Lower leg skin (tissue), 4 donors: ENCODE measurements around the gene EMC8. TPM values are rescaled to one million over a fixed set of nuclear protein-coding genes. Genes with fewer than 3 reads are reported as not detected.

Experiments
- DNase-seq, 2 donors: peaks; one replicate each; pipeline ENCODE4 v3.0.0-alpha.2; 2019; ENCODE audit warnings: low spot score in 2 of 2
- H3K4me3 ChIP-seq: fragments of 200-600 bp; sonication (generic); 2 replicates; pipeline ENCODE4 v1.5.1; 2017; ENCODE audit warnings: mild to moderate bottlenecking, low read depth; ENCODE audit not compliant: poor library complexity, severe bottlenecking
- CTCF ChIP-seq, 3 donors: fragments of 450-650 bp; IDR thresholded peaks; one replicate each; pipeline ENCODE4 v1.5.1; 2016; ENCODE audit warnings: antibody characterized with exemption in 3 of 3, mild to moderate bottlenecking in 3 of 3, moderate library complexity in 2 of 3
- POLR2A ChIP-seq, 2 donors: fragments of 450-650 bp; IDR thresholded peaks; one replicate each; pipeline ENCODE4 v1.6.1; 2016 to 2017; ENCODE audit warnings: antibody characterized with exemption in 2 of 2, mild to moderate bottlenecking in 1 of 2, moderate library complexity in 1 of 2
- WGBS, 2 donors: methylation state at CpG; one replicate each; pipeline ENCODE4 v1.1.5; 2018; 5-methylcytosine and 5-hydroxymethylcytosine counted together
- intact Hi-C: fragments of 100-400 bp; cut with DNase I; formaldehyde crosslinking; loops from one replicate; pipeline ENCODE4 v1.15.0; 2023; ENCODE audit warnings: low total_unique reads
- total RNA-seq, 4 donors: library from RNA; depleted of rRNA; stranded (reverse); fragments of >200 nt; gene quantifications; one replicate each; pipeline ENCODE4 v1.1.0, GENCODE V29; 2016

EMC8 gene
- total RNA-seq, 4 donors from 2014 or later: 15.5 to 27.5 (median 18.4) TPM

GRCh38 chr16:85781695-85782370 lies 17.5 kb downstream of the EMC8 start:
- H3K4me3 ChIP-seq: no peak overlapping the region
- no peak for DNase-seq
- no peak for TF ChIP-seq POLR2A (IDR thresholded peaks at IDR 0.05)
- no peak for TF ChIP-seq CTCF (IDR thresholded peaks at IDR 0.05)
- intact Hi-C loops: no loop called here
- WGBS, 2 donors: 70 to 71% methylated on average over 16 of the region's 16 CpGs

GRCh38 chr16:85781156-85781555 lies 18.2 kb downstream of the EMC8 start:
- TF ChIP-seq CTCF (IDR thresholded peaks at IDR 0.05): no peak
- TF ChIP-seq POLR2A (IDR thresholded peaks at IDR 0.05): no peak
- H3K4me3 ChIP-seq: no peak overlapping the region
- 88 to 89% methylated on average over 10 of the region's 10 CpGs for WGBS, 2 donors
- intact Hi-C loops: no loop called here
- no peak for DNase-seq

- intact Hi-C loops: no loop called here
- no peak for DNase-seq
- H3K4me3 ChIP-seq: no peak overlapping the region
- TF ChIP-seq POLR2A (IDR thresholded peaks at IDR 0.05): no peak
- TF ChIP-seq CTCF (IDR thresholded peaks at IDR 0.05): no peak
- whole genome bisulfite sequencing, 2 donors: 89% methylated on average over 26 of the region's 26 CpGs
Observed at GRCh38 chr16:85780281-85780680, 19.1 kb downstream of the EMC8 start.

GRCh38 chr16:85778873-85779272 lies 20.5 kb downstream of the EMC8 start:
- TF ChIP-seq POLR2A (IDR thresholded peaks at IDR 0.05) (no peak), CTCF (IDR thresholded peaks at IDR 0.05) (no peak)
- intact Hi-C loops: no loop called here
- 76 to 80% methylated on average over 12 of the region's 12 CpGs for WGBS, 2 donors
- no peak overlapping the region for H3K4me3 ChIP-seq
- no peak for DNase-seq

- intact Hi-C loops: no loop called here
- TF ChIP-seq POLR2A (IDR thresholded peaks at IDR 0.05): no peak
- no peak for TF ChIP-seq CTCF (IDR thresholded peaks at IDR 0.05)
- DNase-seq: no peak
- 43 to 61% methylated on average over 4 of the region's 4 CpGs for WGBS, 2 donors
- H3K4me3 ChIP-seq: no peak overlapping the region
Observed at GRCh38 chr16:85777583-85778310, 21.6 kb downstream of the EMC8 start.
